ENCODE data around the gene KTN1. TPM values are rescaled to one million over a fixed set of nuclear protein-coding genes. Genes with fewer than 3 reads are reported as not detected.

KTN1 gene
- total RNA-seq, 3 donors from 2014 or later = 94.1 to 112 (median 103) TPM

- ATAC-seq = no peak
- no peaks in the 10 kb centered on the region for H3K36me3 Mint-ChIP-seq (ENCODE audit: insufficient read depth)
These were observed 135.9 kb downstream of the KTN1 start for GRCh38 chr14:55715889-55716288.

GRCh38 chr14:55717621-55718020 is 137.6 kb downstream of the KTN1 start:
- ATAC-seq = no peak
- no peak for DNase-seq
- Mint-ChIP-seq H3K4me3 (no peak overlapping the region), H3K9me3 (no peaks in the 10 kb centered on the region), H3K4me1 (ENCODE audit: low read depth) (no peaks in the 10 kb centered on the region), H3K36me3 (ENCODE audit: insufficient read depth) (no peaks in the 10 kb centered on the region), H3K27me3 (ENCODE audit: low read depth) (no peaks in the 10 kb centered on the region)

More at GRCh38 chr14:55715889-55716288, 135.9 kb downstream of the KTN1 start:
- Mint-ChIP-seq H3K27me3 (ENCODE audit: low read depth) (no peaks in the 10 kb centered on the region), H3K4me1 (ENCODE audit: low read depth) (no peaks in the 10 kb centered on the region), H3K9me3 (no peaks in the 10 kb centered on the region), H3K4me3 (no peak overlapping the region)
- DNase-seq = no peak

- Mint-ChIP-seq H3K4me3 (no peak overlapping the region), H3K4me1 (ENCODE audit: low read depth) (no peaks in the 10 kb centered on the region), H3K9me3 (no peaks in the 10 kb centered on the region), H3K27me3 (ENCODE audit: low read depth) (no peaks in the 10 kb centered on the region), H3K36me3 (ENCODE audit: insufficient read depth) (no peaks in the 10 kb centered on the region)
- DNase-seq (no peak), ATAC-seq (no peak)
These were observed 138.5 kb downstream of the KTN1 start for GRCh38 chr14:55718551-55718950.

- no peak for ATAC-seq
- Mint-ChIP-seq H3K36me3 (ENCODE audit: insufficient read depth) (no peaks in the 10 kb centered on the region), H3K9me3 (no peaks in the 10 kb centered on the region), H3K27me3 (ENCODE audit: low read depth) (no peaks in the 10 kb centered on the region), H3K4me1 (ENCODE audit: low read depth) (no peaks in the 10 kb centered on the region), H3K4me3 (no peak overlapping the region)
- DNase-seq = no peak
These were observed 140.8 kb downstream of the KTN1 start for GRCh38 chr14:55720796-55721195.

- Mint-ChIP-seq H3K4me1 (ENCODE audit: low read depth) (no peaks in the 10 kb centered on the region), H3K36me3 (ENCODE audit: insufficient read depth) (no peaks in the 10 kb centered on the region), H3K9me3 (no peaks in the 10 kb centered on the region), H3K27me3 (ENCODE audit: low read depth) (no peaks in the 10 kb centered on the region), H3K4me3 (no peak overlapping the region)
- no peak for DNase-seq
- no peak for ATAC-seq
These were observed 141.3 kb downstream of the KTN1 start for GRCh38 chr14:55721353-55721752.

GRCh38 chr14:55722054-55722453 is 142.0 kb downstream of the KTN1 start:
- Mint-ChIP-seq H3K4me3 (no peak overlapping the region), H3K27me3 (ENCODE audit: low read depth) (no peaks in the 10 kb centered on the region), H3K36me3 (ENCODE audit: insufficient read depth) (no peaks in the 10 kb centered on the region), H3K9me3 (no peaks in the 10 kb centered on the region), H3K4me1 (ENCODE audit: low read depth) (no peaks in the 10 kb centered on the region)
- DNase-seq = no peak
- ATAC-seq = no peak

GRCh38 chr14:55724736-55725135 is 144.7 kb downstream of the KTN1 start:
- Mint-ChIP-seq H3K27me3 (ENCODE audit: low read depth) (no peaks in the 10 kb centered on the region), H3K9me3 (no peaks in the 10 kb centered on the region), H3K4me3 (no peak overlapping the region), H3K4me1 (ENCODE audit: low read depth) (no peaks in the 10 kb centered on the region), H3K36me3 (ENCODE audit: insufficient read depth) (no peaks in the 10 kb centered on the region)
- ATAC-seq (no peak), DNase-seq (no peak)

GRCh38 chr14:55730592-55731310 is 150.7 kb downstream of the KTN1 start:
- ATAC-seq (no peak), DNase-seq (no peak)
- Mint-ChIP-seq H3K4me1 (ENCODE audit: low read depth) (peaks cover 5% of the 10 kb centered on the region), H3K36me3 (ENCODE audit: insufficient read depth) (no peaks in the 10 kb centered on the region), H3K9me3 (peaks cover 3% of the 10 kb centered on the region), H3K27me3 (ENCODE audit: low read depth) (no peaks in the 10 kb centered on the region), H3K4me3 (no peak overlapping the region)

GRCh38 chr14:55731311-55731872 is 151.4 kb downstream of the KTN1 start:
- no peak for ATAC-seq
- peaks cover 10% of the 10 kb centered on the region for H3K9me3 Mint-ChIP-seq
- peaks cover 5% of the 10 kb centered on the region for H3K4me1 Mint-ChIP-seq (ENCODE audit: low read depth)
- H3K36me3 Mint-ChIP-seq (ENCODE audit: insufficient read depth) = no peaks in the 10 kb centered on the region
- DNase-seq = no peak
- H3K4me3 Mint-ChIP-seq = no peak overlapping the region
- no peaks in the 10 kb centered on the region for H3K27me3 Mint-ChIP-seq (ENCODE audit: low read depth)

GRCh38 chr14:55731881-55732498 is 152.0 kb downstream of the KTN1 start:
- H3K4me1 Mint-ChIP-seq (ENCODE audit: low read depth) = peaks cover 5% of the 10 kb centered on the region

GRCh38 chr14:55733599-55733998 is 153.6 kb downstream of the KTN1 start:
- Mint-ChIP-seq H3K4me1 (ENCODE audit: low read depth) (peaks cover 5% of the 10 kb centered on the region), H3K27me3 (ENCODE audit: low read depth) (no peaks in the 10 kb centered on the region), H3K4me3 (no peak overlapping the region), H3K36me3 (ENCODE audit: insufficient read depth) (no peaks in the 10 kb centered on the region), H3K9me3 (peaks cover 11% of the 10 kb centered on the region)
- DNase-seq (no peak), ATAC-seq (no peak)

More at GRCh38 chr14:55731881-55732498, 152.0 kb downstream of the KTN1 start:
- DNase-seq = peak; percentile 44
- ATAC-seq = no peak
- no peaks in the 10 kb centered on the region for H3K27me3 Mint-ChIP-seq (ENCODE audit: low read depth)
- H3K36me3 Mint-ChIP-seq (ENCODE audit: insufficient read depth) = no peaks in the 10 kb centered on the region
- H3K9me3 Mint-ChIP-seq = peaks cover 11% of the 10 kb centered on the region
- no peak overlapping the region for H3K4me3 Mint-ChIP-seq

Other genes starting within 250 kb of the KTN1 start
- gene ATG14, start 168.4 kb upstream of the KTN1 start, total RNA-seq = 1 to 10 TPM; 6.6 to 8.4 (median 6.7) TPM
- not detected for gene TBPL2, start 139.6 kb upstream of the KTN1 start, total RNA-seq

Data from activated T-cell treated with anti-CD3 and anti-CD28 coated beads, Interleukin-2, amount 50 U/mL, for 4 hours (primary cell).